ENCODE measurements around the gene PRM1.

The PRM1 gene

GRCh38 chr16:11276143-11276895 is 4.8 kb downstream of the PRM1 start, which contains the start of gene PRM2:
Gene PRM2, minus strand, starts transcription at chr16:11276480. Its CDS starts 110 bp downstream, at chr16:11276370.
- Histone ChIP-seq H3K36me3 (ENCODE audit: insufficient read depth, low read length) (no peaks in the 10 kb centered on the region), H3K4me1 (ENCODE audit: insufficient read depth, low read length) (peaks cover 6% of the 10 kb centered on the region; the same call in 1 of the 2 replicates), H3K9me3 (ENCODE audit: insufficient read depth, low read depth, low read length) (no peaks in the 10 kb centered on the region), H3K4me3 (ENCODE audit: low read length) (no peak within 1 kb of the TSS), H3K27ac (ENCODE audit: low read depth, low read length) (no peak within 1 kb of the TSS), H3K27me3 (ENCODE audit: insufficient read depth, low read length) (no peaks in the 10 kb centered on the region), H3K9ac (ENCODE audit: low read depth, low read length) (no peak within 1 kb of the TSS)
- WGBS: 94% methylated on average over 26 of the region's 26 CpGs

GRCh38 chr16:11274964-11275363 is 6.2 kb downstream of the PRM1 start:
- no peaks in the 10 kb centered on the region for H3K36me3 ChIP-seq (ENCODE audit: insufficient read depth, low read length)
- H3K9ac ChIP-seq (ENCODE audit: low read depth, low read length): no peak overlapping the region
- H3K27ac ChIP-seq (ENCODE audit: low read depth, low read length): no peak overlapping the region
- peaks cover 6% of the 10 kb centered on the region; the same call in 1 of the 2 replicates for H3K4me1 ChIP-seq (ENCODE audit: insufficient read depth, low read length)
- WGBS: 95% methylated on average over 7 of the region's 7 CpGs
- H3K9me3 ChIP-seq (ENCODE audit: insufficient read depth, low read depth, low read length): no peaks in the 10 kb centered on the region
- H3K4me3 ChIP-seq (ENCODE audit: low read length): no peak overlapping the region
- H3K27me3 ChIP-seq (ENCODE audit: insufficient read depth, low read length): no peaks in the 10 kb centered on the region

GRCh38 chr16:11273721-11274324 is 7.3 kb downstream of the PRM1 start:
- H3K36me3 ChIP-seq (ENCODE audit: insufficient read depth, low read length): no peaks in the 10 kb centered on the region
- H3K27ac ChIP-seq (ENCODE audit: low read depth, low read length): 0 out of 2 replicates have a peak overlapping the region, but pooled peaks have one; percentile 35
- peaks cover 6% of the 10 kb centered on the region; the same call in 1 of the 2 replicates for H3K4me1 ChIP-seq (ENCODE audit: insufficient read depth, low read length)
- WGBS: 48% methylated on average over 2 of the region's 3 CpGs
- no peaks in the 10 kb centered on the region for H3K27me3 ChIP-seq (ENCODE audit: insufficient read depth, low read length)
- H3K9me3 ChIP-seq (ENCODE audit: insufficient read depth, low read depth, low read length): no peaks in the 10 kb centered on the region
- H3K4me3 ChIP-seq (ENCODE audit: low read length): no peak overlapping the region
- H3K9ac ChIP-seq (ENCODE audit: low read depth, low read length): no peak overlapping the region; the same call in 1 of the 2 replicates

- WGBS: 84% methylated on average over 30 of the region's 30 CpGs
- no peak within 1 kb of the TSS for H3K4me3 ChIP-seq (ENCODE audit: low read length)
- H3K9me3 ChIP-seq (ENCODE audit: insufficient read depth, low read depth, low read length): no peaks in the 10 kb centered on the region
- H3K9ac ChIP-seq (ENCODE audit: low read depth, low read length): no peak within 1 kb of the TSS; the same call in 1 of the 2 replicates
- no peaks in the 10 kb centered on the region for H3K36me3 ChIP-seq (ENCODE audit: insufficient read depth, low read length)
- no peaks in the 10 kb centered on the region for H3K27me3 ChIP-seq (ENCODE audit: insufficient read depth, low read length)
- peaks cover 6% of the 10 kb centered on the region; the same call in 1 of the 2 replicates for H3K4me1 ChIP-seq (ENCODE audit: insufficient read depth, low read length)
- H3K27ac ChIP-seq (ENCODE audit: low read depth, low read length): 0 out of 2 replicates have a peak within 1 kb of the TSS, but pooled peaks have one; percentile 35
Measured at GRCh38 chr16:11272921-11273720, 8.0 kb downstream of the PRM1 start, which contains the start of gene PRM3. Gene PRM3, minus strand, starts transcription at chr16:11273629. Its CDS starts 34 bp downstream, at chr16:11273595.

- 93% methylated on average over 6 of the region's 6 CpGs for WGBS
- H3K27ac ChIP-seq (ENCODE audit: low read depth, low read length): no peak overlapping the region
- no peaks in the 10 kb centered on the region for H3K27me3 ChIP-seq (ENCODE audit: insufficient read depth, low read length)
- H3K9ac ChIP-seq (ENCODE audit: low read depth, low read length): no peak overlapping the region
- no peaks in the 10 kb centered on the region for H3K9me3 ChIP-seq (ENCODE audit: insufficient read depth, low read depth, low read length)
- no peak overlapping the region for H3K4me3 ChIP-seq (ENCODE audit: low read length)
- H3K4me1 ChIP-seq (ENCODE audit: insufficient read depth, low read length): peaks cover 6% of the 10 kb centered on the region; the same call in 1 of the 2 replicates
- H3K36me3 ChIP-seq (ENCODE audit: insufficient read depth, low read length): no peaks in the 10 kb centered on the region
Measured at GRCh38 chr16:11272484-11272883, 8.6 kb downstream of the PRM1 start.

- Histone ChIP-seq H3K4me3 (ENCODE audit: low read length) (no peak overlapping the region), H3K4me1 (ENCODE audit: insufficient read depth, low read length) (peaks cover 6% of the 10 kb centered on the region; the same call in 1 of the 2 replicates), H3K27me3 (ENCODE audit: insufficient read depth, low read length) (no peaks in the 10 kb centered on the region), H3K9ac (ENCODE audit: low read depth, low read length) (no peak overlapping the region), H3K9me3 (ENCODE audit: insufficient read depth, low read depth, low read length) (no peaks in the 10 kb centered on the region), H3K36me3 (ENCODE audit: insufficient read depth, low read length) (no peaks in the 10 kb centered on the region), H3K27ac (ENCODE audit: low read depth, low read length) (no peak overlapping the region)
- 96% methylated on average over 10 of the region's 10 CpGs for WGBS
Measured at GRCh38 chr16:11271610-11272009, 9.5 kb downstream of the PRM1 start.

- WGBS: 100% methylated on average over 2 of the region's 2 CpGs
- peaks cover 6% of the 10 kb centered on the region; the same call in 1 of the 2 replicates for H3K4me1 ChIP-seq (ENCODE audit: insufficient read depth, low read length)
- no peaks in the 10 kb centered on the region for H3K9me3 ChIP-seq (ENCODE audit: insufficient read depth, low read depth, low read length)
- no peaks in the 10 kb centered on the region for H3K36me3 ChIP-seq (ENCODE audit: insufficient read depth, low read length)
- no peak overlapping the region for H3K9ac ChIP-seq (ENCODE audit: low read depth, low read length)
- no peak overlapping the region for H3K27ac ChIP-seq (ENCODE audit: low read depth, low read length)
- H3K27me3 ChIP-seq (ENCODE audit: insufficient read depth, low read length): no peaks in the 10 kb centered on the region
- no peak overlapping the region for H3K4me3 ChIP-seq (ENCODE audit: low read length)
Measured at GRCh38 chr16:11270602-11271162, 10.4 kb downstream of the PRM1 start.

GRCh38 chr16:11268921-11269375 is 12.2 kb downstream of the PRM1 start, which contains the start of gene TNP2:
Gene TNP2, minus strand, starts transcription at chr16:11269325. Its CDS starts 63 bp downstream, at chr16:11269262.
- Histone ChIP-seq H3K4me3 (ENCODE audit: low read length) (no peak within 1 kb of the TSS), H3K9me3 (ENCODE audit: insufficient read depth, low read depth, low read length) (no peaks in the 10 kb centered on the region), H3K4me1 (ENCODE audit: insufficient read depth, low read length) (peaks cover 4% of the 10 kb centered on the region; the same call in 1 of the 2 replicates), H3K27me3 (ENCODE audit: insufficient read depth, low read length) (no peaks in the 10 kb centered on the region), H3K27ac (ENCODE audit: low read depth, low read length) (no peak within 1 kb of the TSS), H3K36me3 (ENCODE audit: insufficient read depth, low read length) (no peaks in the 10 kb centered on the region), H3K9ac (ENCODE audit: low read depth, low read length) (no peak within 1 kb of the TSS)
- 96% methylated on average over 9 of the region's 11 CpGs for WGBS

- H3K4me3 ChIP-seq (ENCODE audit: low read length): no peak overlapping the region
- H3K4me1 ChIP-seq (ENCODE audit: insufficient read depth, low read length): no peaks in the 10 kb centered on the region
- 88% methylated on average over 7 of the region's 7 CpGs for WGBS
- no peak overlapping the region for H3K27ac ChIP-seq (ENCODE audit: low read depth, low read length)
- H3K9ac ChIP-seq (ENCODE audit: low read depth, low read length): no peak overlapping the region
- H3K36me3 ChIP-seq (ENCODE audit: insufficient read depth, low read length): no peaks in the 10 kb centered on the region
- H3K9me3 ChIP-seq (ENCODE audit: insufficient read depth, low read depth, low read length): no peaks in the 10 kb centered on the region
- H3K27me3 ChIP-seq (ENCODE audit: insufficient read depth, low read length): no peaks in the 10 kb centered on the region
Measured at GRCh38 chr16:11265124-11265523, 16.0 kb downstream of the PRM1 start.

GRCh38 chr16:11264155-11264832 is 16.8 kb downstream of the PRM1 start:
- no peaks in the 10 kb centered on the region for H3K27me3 ChIP-seq (ENCODE audit: insufficient read depth, low read length)
- H3K27ac ChIP-seq (ENCODE audit: low read depth, low read length): no peak overlapping the region
- no peak overlapping the region for H3K9ac ChIP-seq (ENCODE audit: low read depth, low read length)
- no peak overlapping the region for H3K4me3 ChIP-seq (ENCODE audit: low read length)
- no peaks in the 10 kb centered on the region for H3K9me3 ChIP-seq (ENCODE audit: insufficient read depth, low read depth, low read length)
- no peaks in the 10 kb centered on the region for H3K4me1 ChIP-seq (ENCODE audit: insufficient read depth, low read length)
- H3K36me3 ChIP-seq (ENCODE audit: insufficient read depth, low read length): no peaks in the 10 kb centered on the region
- 91% methylated on average over 6 of the region's 9 CpGs for WGBS

Measured in HUES64 (cell line).